H1 (cell line): ENCODE data around the gene MAPK1. TPM values are rescaled to one million over a fixed set of nuclear protein-coding genes. Genes with fewer than 3 reads are reported as not detected.

Experiments
- CTCF ChIA-PET: fragments of 300-600 bp; sonication (Branson Sonifier 250); formaldehyde crosslinking; loops from one replicate; lab custom pipeline; 2021; ENCODE audit not compliant: partially characterized antibody; lab: Charles Lee
- POLR2A ChIA-PET: fragments of 300-600 bp; sonication (Branson Sonifier 250); formaldehyde crosslinking; loops from one replicate; lab custom pipeline; 2021; ENCODE audit warnings: inconsistent platforms; ENCODE audit not compliant: partially characterized antibody; lab: Charles Lee
- DNase-seq, 2 experiments: peaks; one replicate each; pipeline versions ENCODE4 v3.0.0 to v3.0.0-alpha.2; 2010 to 2022; ENCODE audit warnings: low spot score in 2 of 2, low read depth in 1 of 2, mixed read lengths in 1 of 2
- FAIRE-seq: peaks from 2 replicates; lab custom pipeline; 2011; peaks lifted over from hg19 to GRCh38; lab: Jason Lieb, UNC
- H2AFZ ChIP-seq: 2 replicates; pipeline ENCODE4 v1.8.1; 2012; ENCODE audit warnings: low read length, inconsistent platforms
- H2AK5ac ChIP-seq: 2 replicates; pipeline ENCODE4 v1.6.1; 2013; ENCODE audit warnings: low read depth, low read length
- H2BK120ac ChIP-seq: replicated peaks from 2 replicates; pipeline ENCODE3; 2013; ENCODE audit warnings: low read depth, low read length, inconsistent platforms
- H2BK12ac ChIP-seq: 2 replicates; pipeline ENCODE4 v1.6.1; 2013; ENCODE audit warnings: low read depth, low read length
- H2BK15ac ChIP-seq: 2 replicates; pipeline ENCODE4 v1.6.1; 2013; ENCODE audit warnings: low read length
- H2BK20ac ChIP-seq: 2 replicates; pipeline ENCODE4 v1.6.1; 2013; ENCODE audit warnings: low read length
- H2BK5ac ChIP-seq: 2 replicates; pipeline ENCODE4 v1.6.1; 2013; ENCODE audit warnings: low read depth, low read length
- H3K14ac ChIP-seq: 2 replicates; pipeline ENCODE4 v1.6.1; 2013; ENCODE audit warnings: inconsistent platforms; ENCODE audit not compliant: insufficient read length
- H3K18ac ChIP-seq: 2 replicates; pipeline ENCODE4 v1.6.1; 2013; ENCODE audit warnings: low read length; ENCODE audit errors: extremely low read depth
- H3K23ac ChIP-seq: 2 replicates; pipeline ENCODE4 v1.6.1; 2013; ENCODE audit warnings: inconsistent platforms; ENCODE audit not compliant: insufficient read length
- H3K23me2 ChIP-seq: 2 replicates; pipeline ENCODE4 v1.6.1; 2013; ENCODE audit warnings: low read depth, low read length
- H3K27ac ChIP-seq: 2 replicates; pipeline ENCODE4 v1.6.1; 2011; ENCODE audit warnings: low read depth, low read length, inconsistent platforms
- H3K27me3 ChIP-seq, 4 experiments: replicated peaks in 1 of 4; 1 replicate in 1 of 4; 2 replicates in 3 of 4; pipeline versions ENCODE4 v1.6.1 to v1.8.1; 2011 to 2013; ENCODE audit warnings: low read length in 3 of 4, mild to moderate bottlenecking in 3 of 4, inconsistent platforms in 2 of 4, mixed read lengths in 2 of 4, moderate library complexity in 1 of 4; ENCODE audit not compliant: control insufficient read depth in 3 of 4, insufficient read depth in 3 of 4; ENCODE audit errors: extremely low read depth in 1 of 4
- H3K36me3 ChIP-seq, 4 experiments: 2 replicates each; pipeline versions ENCODE4 v1.6.1 to v1.8.1; 2011 to 2013; ENCODE audit warnings: mild to moderate bottlenecking in 4 of 4, low read length in 3 of 4, moderate library complexity in 2 of 4, control low read depth in 1 of 4, inconsistent platforms in 1 of 4; ENCODE audit not compliant: insufficient read depth in 4 of 4, control insufficient read depth in 2 of 4
- H3K4ac ChIP-seq: replicated peaks from 2 replicates; pipeline ENCODE3; 2013; ENCODE audit warnings: low read length, low read depth, mixed read lengths, inconsistent platforms; ENCODE audit not compliant: insufficient read length
- H3K4me1 ChIP-seq, 4 experiments: replicated peaks in 1 of 4; 1 replicate in 1 of 4; 2 replicates in 3 of 4; pipeline versions ENCODE4 v1.6.1 to v1.8.1; 2011 to 2013; ENCODE audit warnings: low read length in 3 of 4, inconsistent platforms in 2 of 4, mixed read lengths in 1 of 4; ENCODE audit not compliant: insufficient read depth in 4 of 4, control insufficient read depth in 3 of 4
- H3K4me2 ChIP-seq, 2 experiments: 2 replicates each; pipeline versions ENCODE4 v1.6.1 to v1.8.1; 2011 to 2013; ENCODE audit warnings: low read depth in 2 of 2, low read length in 2 of 2, control low read depth in 1 of 2, inconsistent platforms in 1 of 2, mild to moderate bottlenecking in 1 of 2; ENCODE audit not compliant: insufficient read depth in 1 of 2
- H3K4me3 ChIP-seq, 4 experiments: fragments of 200-600, 300-600 bp in 1 of 4; sonication (generic), shearing (Covaris generic), sonication (Bioruptor Twin) in 1 of 4; 2 replicates each; pipeline versions ENCODE4 v1.5.1 to v1.8.1; 2011 to 2016; ENCODE audit warnings: low read length in 4 of 4, low read depth in 3 of 4, control low read depth in 2 of 4, inconsistent platforms in 2 of 4, mild to moderate bottlenecking in 2 of 4, mixed read lengths in 1 of 4, moderate library complexity in 1 of 4; ENCODE audit not compliant: insufficient read depth in 2 of 4; ENCODE audit errors: extremely low read depth in 1 of 4
- H3K56ac ChIP-seq: replicated peaks from 2 replicates; pipeline ENCODE3; 2013; ENCODE audit warnings: low read depth, mild to moderate bottlenecking, mixed read lengths, low read length, inconsistent platforms; ENCODE audit not compliant: insufficient read length
- H3K79me1 ChIP-seq: 2 replicates; pipeline ENCODE4 v1.6.1; 2013; ENCODE audit warnings: low read depth, low read length, control low read depth
- H3K79me2 ChIP-seq, 2 experiments: 2 replicates each; pipeline versions ENCODE4 v1.6.1 to v1.8.1; 2012 to 2013; ENCODE audit warnings: low read length in 2 of 2, mild to moderate bottlenecking in 2 of 2, inconsistent platforms in 1 of 2; ENCODE audit not compliant: insufficient read depth in 2 of 2, control insufficient read depth in 1 of 2
- H3K9ac ChIP-seq, 4 experiments: replicated peaks in 1 of 4; 1 replicate in 1 of 4; 2 replicates in 3 of 4; pipeline versions ENCODE4 v1.6.1 to v1.8.1; 2011 to 2013; ENCODE audit warnings: low read depth in 3 of 4, low read length in 3 of 4, control low read depth in 2 of 4, mild to moderate bottlenecking in 2 of 4, moderate library complexity in 2 of 4, inconsistent platforms in 1 of 4; ENCODE audit errors: extremely low read depth in 1 of 4
- H3K9me3 ChIP-seq, 2 experiments: 2 replicates each; pipeline versions ENCODE4 v1.6.1 to v1.8.1; 2012 to 2013; ENCODE audit warnings: mild to moderate bottlenecking in 2 of 2, moderate library complexity in 2 of 2, control low read depth in 1 of 2, inconsistent platforms in 1 of 2, low read depth in 1 of 2, low read length in 1 of 2, mixed read lengths in 1 of 2; ENCODE audit not compliant: insufficient read depth in 2 of 2
- H4K20me1 ChIP-seq, 2 experiments: replicated peaks in 1 of 2; 2 replicates each; pipeline versions ENCODE3 to v1.8.1; 2011 to 2013; ENCODE audit warnings: inconsistent platforms in 2 of 2, low read length in 2 of 2, mild to moderate bottlenecking in 1 of 2; ENCODE audit not compliant: insufficient read depth in 2 of 2, control insufficient read depth in 1 of 2
- H4K5ac ChIP-seq: 2 replicates; pipeline ENCODE4 v1.6.1; 2013; ENCODE audit warnings: low read length, low read depth, mixed read lengths, inconsistent platforms; ENCODE audit not compliant: insufficient read length
- H4K8ac ChIP-seq: 2 replicates; pipeline ENCODE4 v1.8.0; 2013; ENCODE audit warnings: mild to moderate bottlenecking, moderate library complexity, low read length, inconsistent platforms; ENCODE audit not compliant: insufficient read depth; ENCODE audit errors: extremely low read depth
- H4K91ac ChIP-seq: replicated peaks from 2 replicates; pipeline ENCODE3; 2013; ENCODE audit warnings: low read length, mixed read lengths, inconsistent platforms; ENCODE audit not compliant: insufficient read length
- CBX5 ChIP-seq: fragments of 300-800, 300-1000 bp; sonication (generic); IDR thresholded peaks from 2 replicates; pipeline ENCODE4 v1.7.1; 2016; ENCODE audit warnings: antibody characterized with exemption, low read length, low read depth
- CBX8 ChIP-seq: fragments of 300-800, 300-1000 bp; sonication (generic); IDR thresholded peaks from 2 replicates; pipeline ENCODE4 v1.7.1; 2016; ENCODE audit warnings: low read depth, low read length, borderline replicate concordance
- CTBP2 ChIP-seq: IDR thresholded peaks from 2 replicates; pipeline ENCODE4 v1.7.0; 2011; ENCODE audit warnings: borderline replicate concordance, mild to moderate bottlenecking, moderate library complexity, mixed read lengths, low read length; ENCODE audit not compliant: insufficient read depth, insufficient read length
- EZH2 ChIP-seq: fragments of 200-600 bp; sonication (generic); IDR thresholded peaks from 2 replicates; pipeline ENCODE4 v1.7.1; 2012; ENCODE audit warnings: low read depth, mild to moderate bottlenecking, moderate library complexity, low read length, inconsistent platforms; ENCODE audit not compliant: severe bottlenecking
- HDAC2 ChIP-seq, 2 experiments: fragments of 300-600 bp in 1 of 2; sonication (generic) in 1 of 2; IDR thresholded peaks; 2 replicates each; pipeline ENCODE4 v1.6.1; 2011 to 2012; ENCODE audit warnings: low read depth in 2 of 2, low read length in 2 of 2, mild to moderate bottlenecking in 2 of 2, moderate library complexity in 2 of 2, borderline replicate concordance in 1 of 2, inconsistent platforms in 1 of 2
- NANOG ChIP-seq: IDR thresholded peaks from 2 replicates; pipeline ENCODE4 v1.6.1; 2011; ENCODE audit warnings: low read length, low read depth, mild to moderate bottlenecking, inconsistent platforms; ENCODE audit not compliant: insufficient read depth, poor library complexity, severe bottlenecking
- RFX5 ChIP-seq: IDR thresholded peaks from 2 replicates; pipeline ENCODE4 v1.6.1; 2011; ENCODE audit warnings: low read depth, low read length, improper control_type of control experiment, borderline replicate concordance
- SAP30 ChIP-seq: fragments of 300-600 bp; sonication (generic); IDR thresholded peaks from 2 replicates; pipeline ENCODE4 v1.7.1; 2012; ENCODE audit warnings: low read length, moderate library complexity, mild to moderate bottlenecking, inconsistent platforms; ENCODE audit not compliant: insufficient read depth, insufficient replicate concordance
- WGBS, 2 experiments: shearing (Covaris generic) in 1 of 2; methylation state at CpG; one replicate each; pipeline versions ENCODE4 v1.1.6 to v1.1.7; 2013 to 2015; ENCODE audit warnings: low lambda C conversion rate in 2 of 2, mixed read lengths in 2 of 2, inconsistent platforms in 1 of 2, low coverage in 1 of 2, missing lambda C conversion rate in 1 of 2; ENCODE audit not compliant: insufficient replicate concordance in 2 of 2, insufficient coverage in 1 of 2, insufficient read length in 1 of 2; ENCODE audit errors: extremely low coverage in 1 of 2, missing lambda C conversion rate in 1 of 2; 5-methylcytosine and 5-hydroxymethylcytosine counted together
- polyA plus RNA-seq, 7 experiments: library from polyadenylated mRNA; depleted of rRNA in 3 of 7; stranded (reverse) in 5 of 7; unstranded in 2 of 7; fragments of >200 nt in 5 of 7; fragments of 200-250 nt in 2 of 7; gene quantifications; 1 replicate in 5 of 7; 2 replicates in 1 of 7; 4 replicates in 1 of 7; pipeline versions ENCODE4 v1.2.1 to v1.2.3, GENCODE V29; 2011 to 2013; ENCODE audit warnings: missing spikeins in 2 of 7, mixed read lengths in 2 of 7
- total RNA-seq: library from RNA; stranded (reverse); fragmentation: NEBNext Ultra II Directional; extraction: Animal tissue kit (Norgen Biotek cat#: 25700); gene quantifications from 2 replicates; pipeline ENCODE4 v1.2.1, GENCODE V29; 2021
- TF ChIP-seq, protein P1 (sequence below): IDR thresholded peaks from 2 replicates; pipeline ENCODE4 v1.6.1; 2012; ENCODE audit warnings: inconsistent platforms

The MAPK1 gene
- total and polyA plus RNA-seq, 2 of the 8 experiments (the other 6 are each of a cell fraction or from before 2014, with no cell fraction given): 28.1 to 101 TPM

- H3K9me3 ChIP-seq: no peaks in the 10 kb centered on the region
- CTCF ChIA-PET: interaction anchor here (0.6 kb wide), 1 partner anchor 165 kb away, joined by 3 read pairs; no protein-coding TSS in a partner anchor
Measured at GRCh38 chr22:21828268-21828638, 39.2 kb downstream of the MAPK1 start.

More at GRCh38 chr22:21828268-21828638, 39.2 kb downstream of the MAPK1 start:
- Histone ChIP-seq H3K27me3 (no peaks in the 10 kb centered on the region), H3K23ac (no peak overlapping the region), H2BK120ac (no peak overlapping the region), H3K4me3 (no peak overlapping the region), H3K36me3 (no peaks in the 10 kb centered on the region), H4K91ac (no peak overlapping the region), H4K8ac (no peak overlapping the region), H3K4me2 (no peak overlapping the region), H3K4ac (no peak overlapping the region), H3K14ac (no peak overlapping the region), H3K18ac (no peak overlapping the region), H4K5ac (no peak overlapping the region), H2BK20ac (no peak overlapping the region), H3K56ac (no peak overlapping the region), H3K9ac (no peak overlapping the region), H2BK15ac (no peak overlapping the region), H2BK5ac (no peak overlapping the region), H3K23me2 (no peaks in the 10 kb centered on the region; the same call in 1 of the 2 replicates), H3K4me1 (no peaks in the 10 kb centered on the region; a peak in 1 of 7 replicates), H3K79me2 (peaks cover 8 to 99% of the 10 kb centered on the region in 2 experiments), H3K79me1 (peaks cover 4% of the 10 kb centered on the region; the same call in 1 of the 2 replicates), H2BK12ac (no peak overlapping the region), H2AK5ac (no peak overlapping the region), H4K20me1 (peaks cover 18 to 23% of the 10 kb centered on the region in 2 experiments)
- 92% methylated on average over 4 of the region's 4 CpGs; no CpG with 5 or more reads in 1 of the 2 experiments for WGBS, 2 experiments
- POLR2A ChIA-PET: no interaction called here
- FAIRE-seq: no peak
- DNase-seq: no peak
- TF ChIP-seq EZH2 (no peak), CTBP2 (no peak), NANOG (no peak), RFX5 (no peak), SAP30 (no peak), HDAC2 (IDR thresholded peaks at IDR 0.05; ENCODE audit: borderline replicate concordance in 1 of 2, low read depth in 2 of 2, low read length in 2 of 2) (no peak), CBX8 (no peak), CBX5 (no peak)
- TF ChIP-seq, protein P1, sequence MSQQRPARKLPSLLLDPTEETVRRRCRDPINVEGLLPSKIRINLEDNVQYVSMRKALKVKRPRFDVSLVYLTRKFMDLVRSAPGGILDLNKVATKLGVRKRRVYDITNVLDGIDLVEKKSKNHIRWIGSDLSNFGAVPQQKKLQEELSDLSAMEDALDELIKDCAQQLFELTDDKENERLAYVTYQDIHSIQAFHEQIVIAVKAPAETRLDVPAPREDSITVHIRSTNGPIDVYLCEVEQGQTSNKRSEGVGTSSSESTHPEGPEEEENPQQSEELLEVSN: no peak
- TF ChIP-seq, all 59 proteins: peak for 0
- H2AFZ ChIP-seq: no peak overlapping the region
- no peak overlapping the region for H3K27ac ChIP-seq
